ENCODE data around the gene CKAP4. TPM values are rescaled to one million over a fixed set of nuclear protein-coding genes. Genes with fewer than 3 reads are reported as not detected.

The CKAP4 gene
- total RNA-seq, 1 experiment from 2014 or later, result 69.6 TPM

- TF ChIP-seq FOXP4 (CRISPR knock-in tag; IDR thresholded peaks at IDR 0.05) (no peak), ZNF138 (CRISPR knock-in tag; conservative IDR thresholded peaks at IDR 0.05) (no peak), NFYB (CRISPR knock-in tag; conservative IDR thresholded peaks at IDR 0.05; ENCODE audit: low read depth) (no peak), ATF3 (CRISPR knock-in tag; conservative IDR thresholded peaks at IDR 0.05) (no peak)
Measured at GRCh38 chr12:106281804-106282203, 34.0 kb upstream of the CKAP4 start (continued).

GRCh38 chr12:106281056-106281782 is 33.4 kb upstream of the CKAP4 start:
- no peaks in the 10 kb centered on the region for H3K36me3 Mint-ChIP-seq
- peaks cover 3% of the 10 kb centered on the region; the same call in 1 of the 2 replicates for H3K4me1 Mint-ChIP-seq
- ChIA-PET POLR2A (no interaction called here), CTCF (interaction anchor here (1.3 to 3.3 kb wide), 7 partner anchors 8 to 57 kb away, joined by 3 to 73 read pairs (median 11); partner anchors contain the start of gene TCP11L2)
- DNase-seq (ENCODE audit: low spot score) (no peak), ATAC-seq (no peak)
- H3K27me3 Mint-ChIP-seq (ENCODE audit: low read depth), result no peaks in the 10 kb centered on the region
- TF ChIP-seq PREB (CRISPR knock-in tag; IDR thresholded peaks at IDR 0.05; ENCODE audit: borderline replicate concordance), result no peak
- no peak for TF ChIP-seq GTF2I (CRISPR knock-in tag; conservative IDR thresholded peaks at IDR 0.05)
- TF ChIP-seq CREM (CRISPR knock-in tag; IDR thresholded peaks at IDR 0.05), result no peak
- TF ChIP-seq GABPB1 (CRISPR knock-in tag; IDR thresholded peaks at IDR 0.05), result no peak
- no peak for TF ChIP-seq ZNF396 (CRISPR knock-in tag; IDR thresholded peaks at IDR 0.05; ENCODE audit: borderline replicate concordance)
- no peak for TF ChIP-seq NR1H2 (CRISPR knock-in tag; IDR thresholded peaks at IDR 0.05)
- no peak for TF ChIP-seq ATF1 (CRISPR knock-in tag; IDR thresholded peaks at IDR 0.05)
- TF ChIP-seq ZNF317 (CRISPR knock-in tag; IDR thresholded peaks at IDR 0.05; ENCODE audit: borderline replicate concordance, low read depth), result no peak
- TF ChIP-seq ZSCAN18 (CRISPR knock-in tag; IDR thresholded peaks at IDR 0.05), result no peak
- TF ChIP-seq USF2 (CRISPR knock-in tag; IDR thresholded peaks at IDR 0.05), result no peak
- TF ChIP-seq ATF6 (CRISPR knock-in tag; IDR thresholded peaks at IDR 0.05), result no peak
- no peak for TF ChIP-seq MLX (CRISPR knock-in tag; IDR thresholded peaks at IDR 0.05)
- H3K27ac Mint-ChIP-seq, result no peak overlapping the region
- no peaks in the 10 kb centered on the region for H3K9me3 Mint-ChIP-seq
- no peak overlapping the region for H3K4me3 Mint-ChIP-seq
